DMS153 treated with DMSO at 0.1 percent for 48 hours (cell line): Measurements from ENCODE around the gene PSMD11.

Experiments used
- DNase-seq: peaks from one replicate; lab custom pipeline; 2025; ENCODE audit not compliant: unreplicated experiment; lab: John Stamatoyannopoulos, UW

The PSMD11 gene

DNA sequence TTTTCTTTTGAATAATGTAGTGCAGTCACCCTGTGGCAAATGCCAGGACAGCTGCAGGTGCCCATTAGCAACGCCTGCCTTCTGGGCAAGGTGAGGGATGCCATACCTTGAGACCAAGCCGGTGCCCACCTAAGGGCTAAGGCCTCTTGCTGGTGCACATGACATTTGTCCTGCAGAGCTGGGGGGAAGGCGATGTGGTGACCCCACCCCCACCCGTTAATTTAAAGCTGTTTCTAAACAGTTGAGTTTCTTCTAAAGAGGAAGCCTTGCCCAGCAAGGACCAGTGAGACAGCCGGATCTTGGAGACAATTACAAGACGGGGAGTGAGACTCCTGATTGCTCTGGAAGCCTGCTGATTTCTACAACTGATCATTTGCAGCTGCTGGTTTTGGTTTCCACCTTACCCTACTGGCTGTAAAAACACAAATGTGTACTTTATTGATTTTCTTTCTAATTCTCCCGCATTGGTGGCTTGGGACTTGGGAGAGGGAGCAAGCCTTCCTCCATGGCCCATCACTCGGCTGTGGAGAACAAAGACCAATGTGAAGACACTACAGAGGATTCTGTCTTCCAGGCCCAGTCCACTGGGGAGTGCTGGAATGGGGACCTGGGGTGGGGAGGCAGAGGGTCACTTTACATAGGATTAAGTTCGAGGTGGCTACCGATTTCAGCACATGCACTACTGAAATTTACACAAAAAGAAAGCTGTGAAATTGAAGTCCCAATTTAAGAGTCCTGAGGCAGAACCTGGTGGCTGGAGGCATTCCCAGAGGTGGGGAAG lies 45.2 kb downstream of the PSMD11 start:
- DNase-seq: no peak

- DNase-seq: no peak
These were observed 45.8 kb downstream of the PSMD11 start for GRCh38 chr17:32490101-32490482.

GRCh38 chr17:32491371-32492263 lies 47.3 kb downstream of the PSMD11 start:
- DNase-seq: no peak

DNA sequence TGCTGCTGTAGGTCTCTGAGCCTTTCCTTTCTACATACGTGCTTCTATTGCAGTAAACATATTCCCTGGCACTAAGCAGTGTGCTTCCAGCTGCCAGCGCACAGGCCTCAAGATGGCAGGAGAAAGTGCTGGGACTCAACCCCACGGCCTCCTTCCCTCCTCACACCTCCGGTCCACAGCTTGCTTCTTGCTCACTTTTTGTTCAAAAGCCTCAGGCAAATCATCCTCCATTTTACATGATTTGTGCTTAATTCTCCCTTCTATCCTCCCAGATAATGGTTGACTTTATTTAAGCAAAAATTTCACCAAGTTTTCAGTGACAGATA lies 47.9 kb downstream of the PSMD11 start:
- no peak for DNase-seq

DNA sequence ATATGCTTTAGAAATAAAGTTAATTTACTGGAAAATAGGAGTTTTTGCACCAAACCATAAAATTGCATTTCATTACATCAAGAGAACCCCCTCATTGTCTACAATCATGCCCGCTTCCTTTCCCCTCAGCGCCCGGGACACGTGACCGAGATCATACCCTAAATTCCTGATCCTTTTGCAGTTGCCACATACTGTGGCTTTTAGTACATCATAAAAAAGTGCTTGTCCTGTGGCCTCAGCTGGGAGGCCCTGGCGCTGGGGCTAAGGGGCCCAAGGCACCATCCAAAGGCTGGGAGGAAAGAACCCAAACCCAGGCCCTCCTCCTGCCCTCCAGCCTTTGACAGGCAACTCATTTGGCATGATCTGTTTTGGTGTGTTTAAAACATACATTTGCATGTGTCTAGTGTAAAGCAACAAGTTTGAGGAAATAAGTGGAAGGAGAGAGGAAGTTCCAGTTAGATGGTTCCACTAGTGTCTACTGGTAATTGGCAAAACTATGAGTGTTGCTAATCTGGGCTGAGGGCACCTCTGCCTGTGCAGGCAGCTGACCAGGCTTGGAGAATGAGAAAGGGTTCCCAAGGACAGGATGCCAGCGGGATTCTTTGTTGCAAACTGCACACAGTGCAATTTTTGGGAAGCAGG lies 48.5 kb downstream of the PSMD11 start:
- no peak for DNase-seq

GRCh38 chr17:32493571-32493970 lies 49.3 kb downstream of the PSMD11 start:
- no peak for DNase-seq

DNA sequence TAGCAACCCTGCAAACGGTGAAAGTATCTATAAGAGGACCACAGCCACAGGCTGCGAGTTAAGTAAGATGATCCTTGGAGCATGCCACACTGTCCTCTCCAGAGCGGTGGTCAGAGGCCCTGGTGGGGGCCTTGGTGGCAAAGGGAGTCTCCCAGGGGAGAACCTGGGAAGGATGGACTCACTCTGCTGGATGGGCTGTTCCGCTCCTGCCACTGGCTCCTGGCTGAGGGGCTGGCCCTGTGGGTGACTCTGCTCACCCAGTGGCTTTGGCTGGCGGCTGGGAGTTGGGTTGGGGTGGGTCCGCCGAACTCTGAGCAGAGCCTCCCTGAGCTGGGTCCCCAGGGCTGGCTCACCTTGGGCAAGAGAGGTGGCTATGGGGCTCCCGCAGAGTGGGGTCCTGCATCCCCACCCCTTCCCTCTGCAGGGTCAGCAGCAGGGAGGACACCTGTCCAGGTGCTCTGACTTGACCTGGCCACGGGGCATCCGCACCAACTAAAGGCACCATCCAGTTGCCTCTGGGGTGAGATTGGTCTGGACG lies 49.7 kb downstream of the PSMD11 start:
- DNase-seq: no peak

DNA sequence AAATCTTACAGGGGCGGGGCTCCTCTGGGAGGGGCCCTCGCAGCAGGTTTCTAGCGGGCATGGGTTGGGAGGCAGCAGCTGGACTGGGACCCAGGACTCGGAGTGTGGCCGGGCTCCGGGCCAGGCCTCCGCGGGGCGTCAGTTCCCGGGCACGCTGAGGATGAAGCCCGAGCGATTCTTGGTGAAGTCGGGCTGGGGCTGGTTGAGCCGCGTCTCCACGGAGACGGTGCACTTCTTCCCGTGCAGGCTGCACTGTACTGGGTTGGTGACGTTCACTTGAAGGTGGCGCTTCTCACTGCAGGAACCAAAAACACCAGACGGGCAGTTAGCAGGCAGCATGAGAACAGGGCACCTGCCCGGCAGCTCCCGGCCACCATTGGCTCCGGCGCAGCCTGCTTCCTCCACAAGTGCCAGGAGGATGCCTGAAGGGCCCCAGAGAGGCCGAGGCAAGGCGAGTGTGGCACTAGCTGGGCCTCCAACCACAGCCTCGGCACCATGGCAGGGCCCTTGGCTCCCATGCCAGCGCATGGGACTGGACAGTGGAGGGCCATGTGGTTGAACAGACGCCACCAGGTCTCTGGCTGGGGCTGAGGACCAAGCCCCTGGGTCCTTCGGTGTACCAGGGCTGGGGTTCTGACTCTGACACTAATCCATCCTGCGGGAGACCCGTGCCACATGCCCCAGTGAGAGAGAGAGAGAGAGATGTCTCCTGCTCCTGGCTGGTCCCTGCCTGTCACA lies 50.5 kb downstream of the PSMD11 start:
- peak; percentile 37 for DNase-seq

- DNase-seq: no peak
These were observed 51.3 kb downstream of the PSMD11 start for GRCh38 chr17:32495359-32496231.

- DNase-seq: no peak
These were observed 52.2 kb downstream of the PSMD11 start for GRCh38 chr17:32496395-32497073.

DNA sequence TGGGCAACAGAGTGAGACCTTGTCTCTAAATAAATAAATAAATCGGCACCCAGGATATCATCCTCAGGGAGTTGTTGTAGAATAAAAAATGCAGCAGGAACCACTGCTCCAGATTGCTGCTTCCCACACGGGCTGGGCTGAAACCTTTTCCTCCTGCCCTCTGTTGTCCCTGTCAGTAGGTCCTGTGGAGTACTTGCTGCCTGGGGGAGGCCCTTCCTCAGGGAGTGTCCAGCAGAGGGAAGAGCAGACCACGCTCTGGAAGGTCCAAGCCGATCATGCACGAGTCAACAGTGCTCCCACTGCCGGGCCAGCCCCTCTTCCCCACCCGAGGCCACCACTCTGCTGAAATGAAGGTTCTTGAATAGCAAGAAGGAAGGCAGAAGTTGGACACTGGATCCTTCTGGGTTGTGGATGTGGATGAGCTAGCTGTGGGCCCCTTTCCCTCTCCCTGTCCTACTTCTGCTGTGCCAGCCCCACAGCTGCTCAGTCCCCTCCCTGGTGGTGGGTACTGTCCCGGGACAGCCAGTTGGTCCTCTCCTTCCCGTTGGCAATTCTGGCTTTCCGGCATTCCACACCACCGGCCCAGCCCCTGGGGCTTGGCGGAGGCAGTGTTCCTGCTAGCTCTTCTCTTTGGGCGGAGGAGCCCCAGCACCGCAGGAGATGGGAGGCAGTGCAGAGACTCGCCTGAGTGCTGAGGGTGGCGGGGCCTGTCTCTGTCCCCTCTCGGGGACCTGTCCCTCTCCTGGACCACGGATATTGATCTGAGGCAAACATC lies 53.3 kb downstream of the PSMD11 start:
- DNase-seq: no peak

- DNase-seq: peak; percentile 32
These were observed 54.1 kb downstream of the PSMD11 start for GRCh38 chr17:32498391-32498790.

DNA sequence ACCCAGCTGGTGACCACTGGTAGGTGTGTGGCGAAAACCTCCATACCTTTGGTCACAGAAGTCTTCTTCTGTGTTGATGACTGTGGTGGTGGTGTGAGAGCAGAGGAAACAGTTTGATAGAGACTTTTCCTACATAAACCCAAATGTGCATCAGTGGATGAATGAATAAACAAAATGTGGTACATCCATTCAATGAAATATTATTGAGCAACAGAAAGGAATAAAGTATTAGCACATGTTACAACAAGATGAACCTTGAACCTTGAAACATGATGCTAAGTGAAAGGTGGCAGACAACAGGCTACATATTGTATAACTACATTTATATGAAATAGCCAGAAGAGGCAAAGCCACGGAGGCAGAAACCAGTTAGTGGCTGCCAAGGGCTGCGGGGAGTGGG lies 57.7 kb downstream of the PSMD11 start:
- no peak for DNase-seq

GRCh38 chr17:32502710-32503109 lies 58.4 kb downstream of the PSMD11 start:
- no peak for DNase-seq

GRCh38 chr17:32503251-32504165 lies 59.2 kb downstream of the PSMD11 start:
- no peak for DNase-seq

DNA sequence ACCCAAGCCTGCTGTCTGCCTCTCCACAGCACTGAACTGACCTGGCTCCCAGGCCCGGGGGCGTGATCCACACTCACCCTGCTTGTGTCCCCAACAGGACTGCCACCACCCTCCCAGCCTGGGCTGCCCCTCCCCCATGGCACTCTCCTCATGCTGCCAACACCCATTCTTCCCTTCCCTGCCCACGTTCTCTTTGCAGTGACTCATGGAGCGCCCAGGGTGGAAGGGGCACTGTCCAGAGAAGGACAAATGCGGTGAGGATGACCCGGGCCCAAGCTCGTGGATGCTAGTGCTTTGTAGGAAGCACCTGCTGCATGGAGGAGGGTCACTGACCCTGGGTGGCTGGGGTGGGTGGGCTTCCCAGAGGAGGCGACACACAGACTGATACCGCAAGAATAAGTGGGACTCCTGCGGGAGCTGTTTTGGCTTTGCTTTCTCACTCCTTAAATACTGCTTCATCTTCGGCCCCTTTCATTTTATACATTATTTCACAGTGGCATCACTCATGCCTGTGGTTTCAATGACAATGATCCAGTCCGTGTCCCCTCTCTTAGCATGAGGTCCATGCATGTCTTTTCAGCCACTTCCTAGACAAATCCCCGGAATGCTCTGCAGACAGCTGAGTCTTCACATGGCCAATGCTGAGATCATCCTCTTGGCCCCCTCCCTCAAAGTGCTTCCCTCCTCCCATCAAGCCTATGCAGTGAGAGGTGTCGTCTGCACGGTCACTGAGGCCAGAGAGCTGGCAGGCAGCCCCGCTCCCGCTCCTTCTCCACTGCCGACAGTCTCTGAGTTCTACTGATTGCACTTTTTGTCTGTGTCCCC lies 60.1 kb downstream of the PSMD11 start:
- no peak for DNase-seq

GRCh38 chr17:32508926-32509325 lies 64.6 kb downstream of the PSMD11 start:
- DNase-seq: no peak
